GM18867 (cell line): ENCODE results near the gene NAPB.

ENCODE experiments used
- ATAC-seq: cut with Tn5 transposase; IDR thresholded peaks from one replicate; pipeline ENCODE4 v1.9.1; 2021; ENCODE audit warnings: mild to moderate bottlenecking, moderate library complexity; ENCODE audit not compliant: unreplicated experiment

Gene NAPB

DNA sequence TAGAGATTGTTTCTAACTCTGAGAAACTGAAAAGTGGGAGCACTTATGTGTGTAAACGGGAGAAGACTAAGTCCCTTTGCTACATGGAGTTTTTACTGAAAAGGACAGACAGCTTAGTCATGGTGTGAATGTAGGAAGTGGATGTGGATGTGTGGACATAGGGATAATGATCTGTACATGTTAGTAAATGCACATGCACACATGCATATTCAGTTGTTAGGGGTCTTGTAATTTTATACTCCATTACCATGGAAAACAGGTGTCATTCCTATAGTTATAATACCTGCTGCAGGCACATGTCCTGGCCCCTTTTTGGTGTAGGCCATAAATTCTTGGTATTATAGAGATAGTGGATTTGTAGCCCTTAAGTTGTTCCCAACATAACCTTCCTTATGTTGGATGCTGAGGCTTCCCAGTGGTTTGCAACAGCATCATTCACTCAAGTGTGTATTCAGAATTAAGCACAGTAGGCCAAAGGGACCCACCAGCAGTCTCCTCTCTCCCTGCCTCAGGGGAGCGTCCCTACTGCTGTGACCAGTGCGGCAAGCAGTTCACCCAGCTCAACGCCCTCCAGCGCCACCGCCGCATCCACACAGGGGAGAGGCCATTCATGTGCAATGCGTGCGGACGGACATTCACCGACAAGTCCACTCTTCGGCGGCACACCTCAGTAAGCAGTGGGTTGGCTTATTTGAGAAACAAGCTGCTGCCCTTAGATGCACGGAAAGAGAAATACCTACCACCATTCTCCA is 52.0 kb downstream of the NAPB start:
- no peak for ATAC-seq

DNA sequence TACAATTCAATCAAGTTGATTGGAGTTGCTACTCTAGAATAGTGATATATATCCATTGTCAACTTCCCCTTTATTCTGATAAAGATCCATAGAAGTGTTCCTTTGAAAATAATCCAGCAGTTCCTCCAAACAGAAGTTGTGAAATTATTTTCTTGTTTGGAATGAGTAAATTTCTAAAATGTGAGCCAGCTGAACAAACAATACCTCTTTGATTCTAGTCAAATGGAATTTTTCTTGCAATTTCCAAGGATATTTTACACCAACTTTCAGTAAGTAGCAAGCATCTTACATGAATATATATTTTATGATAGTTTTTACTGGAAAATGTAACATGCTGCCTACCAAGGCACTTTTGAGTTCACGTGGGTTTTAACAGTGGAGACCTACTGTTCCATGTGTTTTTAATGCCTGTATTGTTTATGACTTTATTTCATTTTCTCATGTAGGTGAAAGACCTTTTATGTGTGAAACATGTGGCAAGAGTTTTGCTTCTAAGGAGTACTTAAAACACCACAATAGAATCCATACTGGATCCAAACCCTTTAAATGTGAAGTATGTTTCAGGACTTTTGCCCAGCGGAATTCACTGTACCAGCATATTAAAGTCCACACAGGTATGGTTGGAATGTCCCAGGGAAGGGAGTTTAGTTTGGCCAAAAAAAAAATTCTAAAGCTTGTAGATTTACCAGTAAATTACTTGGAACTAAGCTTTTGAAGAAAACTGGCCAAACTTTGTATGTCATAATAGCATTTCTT is 52.8 kb downstream of the NAPB start:
- ATAC-seq: no peak

- no peak for ATAC-seq
Measured at GRCh38 chr20:23367770-23368169, 53.5 kb downstream of the NAPB start.

DNA sequence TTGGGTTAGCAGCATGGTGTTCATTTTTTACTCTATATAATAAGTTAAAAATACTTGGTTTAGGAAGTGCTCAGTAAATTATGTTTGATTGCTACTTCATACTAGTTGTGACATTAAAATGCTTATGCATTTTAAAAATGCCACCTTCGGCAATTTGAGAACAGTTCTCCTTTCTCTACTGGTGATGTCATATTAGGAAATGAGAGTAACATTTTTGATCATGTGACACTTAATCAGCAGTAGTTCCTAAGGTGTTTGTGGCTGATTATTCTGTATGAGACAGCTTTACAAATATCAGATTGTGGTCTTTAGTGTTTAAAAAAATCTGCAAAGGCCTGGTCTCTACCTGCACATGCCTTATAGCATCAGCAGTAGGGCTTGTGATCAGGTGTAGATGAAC is 54.9 kb downstream of the NAPB start:
- peak; percentile 17 for ATAC-seq

GRCh38 chr20:23365390-23366165 is 55.7 kb downstream of the NAPB start:
- no peak for ATAC-seq

DNA sequence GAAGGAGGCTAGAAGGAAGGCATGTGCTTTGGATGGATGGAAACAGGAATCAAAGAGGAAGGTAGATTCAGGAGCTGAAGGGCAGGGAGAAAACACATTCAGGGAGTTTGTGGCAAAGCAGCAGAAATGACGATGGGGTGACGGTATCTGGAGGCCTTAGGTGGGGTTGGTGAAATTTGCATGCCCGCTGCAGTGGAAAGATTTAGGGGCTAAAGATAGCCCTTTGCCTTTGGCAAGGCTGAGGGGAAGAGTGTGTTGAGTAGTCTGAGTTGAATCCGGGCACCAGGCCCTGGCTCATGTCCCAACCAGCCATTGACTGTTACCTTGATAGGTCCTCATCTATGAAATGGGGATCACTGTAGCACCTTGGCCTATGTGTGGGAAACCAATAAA is 58.0 kb downstream of the NAPB start:
- no peak for ATAC-seq

DNA sequence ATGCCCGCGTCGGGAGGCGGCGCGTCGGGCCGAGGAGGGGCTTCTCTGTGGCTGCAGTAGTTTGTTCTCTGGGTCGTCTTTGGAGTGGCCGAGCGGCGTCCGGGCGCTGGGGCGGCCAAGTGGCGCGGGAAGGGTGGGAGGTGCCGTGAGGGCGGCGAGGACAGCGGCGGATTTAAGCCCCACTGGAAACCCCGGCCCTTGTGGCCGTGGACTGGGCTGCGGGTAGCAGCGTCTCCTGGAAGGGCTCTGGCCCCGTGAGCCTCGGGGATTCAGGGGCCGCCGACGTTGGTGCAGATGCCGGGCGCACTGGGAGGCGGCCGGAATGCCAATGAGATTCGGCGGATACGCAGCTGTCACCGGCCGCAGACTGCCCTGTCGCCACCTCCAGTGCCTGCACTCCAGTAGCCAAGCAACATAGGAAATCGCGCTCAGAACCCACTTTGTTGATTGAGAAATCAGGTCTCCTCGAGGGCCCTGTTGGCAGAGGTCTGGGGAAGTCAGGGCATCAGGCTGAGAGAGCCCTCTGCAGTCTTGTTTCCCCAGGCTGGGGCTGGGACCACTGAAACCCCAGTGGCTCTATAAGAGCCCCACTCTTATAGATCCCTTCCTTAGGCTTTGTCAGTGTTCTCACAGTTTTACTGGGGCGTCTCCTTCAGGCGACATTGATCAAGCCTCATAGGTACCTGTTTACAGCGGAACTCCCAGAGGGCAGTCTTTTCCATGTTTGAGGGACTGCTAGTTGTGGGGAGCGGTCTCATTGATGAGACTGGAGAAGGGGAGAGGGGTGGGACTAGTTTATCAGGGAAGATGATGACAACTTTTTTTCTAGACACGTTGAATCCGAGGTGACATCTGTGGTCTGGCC is 58.7 kb downstream of the NAPB start:
- peak; percentile 22 for ATAC-seq

DNA sequence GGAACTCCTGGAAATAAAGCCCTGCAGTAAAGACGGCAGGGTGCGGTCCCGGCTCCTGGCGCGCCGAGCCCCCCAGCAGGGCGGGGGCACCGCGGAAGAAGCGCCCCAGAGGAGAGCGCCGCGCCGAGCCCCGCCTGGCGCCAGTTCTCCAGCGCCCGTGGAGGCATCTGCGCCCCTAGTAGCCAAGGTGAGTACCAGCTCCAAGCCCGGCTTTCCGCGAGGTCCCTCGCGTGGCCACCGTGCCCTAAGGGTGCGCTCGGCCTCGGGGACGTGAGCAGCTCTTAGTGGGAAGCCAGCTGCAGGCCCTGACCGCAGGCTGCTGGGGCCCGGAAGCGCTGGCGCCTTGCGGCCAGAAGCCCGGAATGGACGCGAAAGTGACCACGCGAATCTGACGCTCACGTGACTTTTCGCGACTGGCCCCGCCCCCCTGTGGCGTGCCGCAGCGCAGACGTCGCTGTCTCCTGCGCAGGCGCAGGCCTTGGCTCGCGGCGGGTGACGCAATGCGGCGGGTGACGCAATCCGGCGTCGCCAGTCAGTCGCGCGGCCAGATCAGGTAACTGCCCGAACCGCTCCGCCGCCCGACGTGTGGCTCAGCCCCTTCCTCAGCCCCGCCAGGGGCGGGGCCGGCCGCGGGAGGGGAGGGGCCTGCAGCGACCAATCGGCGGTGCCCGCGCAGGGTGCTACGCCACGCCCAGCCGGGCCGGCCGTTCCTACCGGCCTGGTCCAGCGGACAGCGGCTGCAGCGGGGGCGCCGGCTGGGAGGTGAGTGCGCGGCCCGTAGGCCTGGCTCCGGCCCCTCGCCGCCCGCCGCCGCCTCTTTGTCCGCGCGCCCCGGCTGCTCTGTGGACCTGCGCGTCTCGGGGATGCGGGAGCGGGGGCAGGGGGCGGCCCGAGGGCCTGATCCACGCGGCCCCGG is 59.6 kb downstream of the NAPB start, which contains the start of gene GZF1:
Gene GZF1 (plus strand): TSS at position 707 of the 916 bp plus-strand sequence. CDS start 2,202 bp downstream, outside the sequence.
- peak; percentile 69 for ATAC-seq

DNA sequence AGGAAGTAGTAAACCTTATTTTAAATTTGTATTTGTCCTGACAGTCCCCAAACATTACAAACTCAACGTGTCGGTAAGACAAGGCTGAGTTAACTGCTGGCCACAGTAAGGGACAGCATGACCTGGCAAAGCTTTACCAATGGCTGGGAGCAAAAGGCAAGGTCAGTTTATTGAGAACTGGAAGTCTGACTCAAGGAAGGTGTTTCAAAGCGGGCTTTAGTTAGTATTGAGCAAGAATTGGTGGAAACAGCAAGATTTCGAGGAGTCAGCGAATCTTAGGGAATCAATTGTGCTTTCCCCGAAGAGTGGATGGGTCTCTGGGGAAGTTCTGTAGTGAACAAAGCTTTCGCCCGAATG is 60.2 kb downstream of the NAPB start:
- ATAC-seq: no peak

DNA sequence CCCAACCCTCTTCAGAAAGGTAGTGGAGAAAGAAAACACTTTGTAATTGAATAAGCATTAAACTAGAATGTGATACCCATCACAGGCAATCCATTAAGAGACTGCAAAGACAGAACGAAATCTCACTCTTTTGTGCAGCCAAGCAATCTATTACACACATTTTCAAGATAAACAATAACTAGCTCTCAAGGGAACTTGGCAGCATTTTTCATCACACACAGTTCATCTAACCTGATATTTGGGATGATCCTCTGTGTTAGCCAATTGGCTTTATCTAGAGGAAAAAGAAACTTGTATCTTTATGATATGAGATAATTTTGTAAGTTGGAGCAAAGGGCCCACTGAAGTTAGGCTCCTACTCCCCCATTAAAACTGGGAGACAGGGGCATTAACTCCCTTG is 60.8 kb downstream of the NAPB start:
- ATAC-seq: no peak

GRCh38 chr20:23358923-23359593 is 62.2 kb downstream of the NAPB start:
- no peak for ATAC-seq

GRCh38 chr20:23358563-23358906 is 62.8 kb downstream of the NAPB start:
- ATAC-seq: no peak

GRCh38 chr20:23357767-23358562 is 63.3 kb downstream of the NAPB start:
- peak; percentile 75 for ATAC-seq

- ATAC-seq: no peak
Measured at GRCh38 chr20:23356203-23356602, 65.1 kb downstream of the NAPB start.

DNA sequence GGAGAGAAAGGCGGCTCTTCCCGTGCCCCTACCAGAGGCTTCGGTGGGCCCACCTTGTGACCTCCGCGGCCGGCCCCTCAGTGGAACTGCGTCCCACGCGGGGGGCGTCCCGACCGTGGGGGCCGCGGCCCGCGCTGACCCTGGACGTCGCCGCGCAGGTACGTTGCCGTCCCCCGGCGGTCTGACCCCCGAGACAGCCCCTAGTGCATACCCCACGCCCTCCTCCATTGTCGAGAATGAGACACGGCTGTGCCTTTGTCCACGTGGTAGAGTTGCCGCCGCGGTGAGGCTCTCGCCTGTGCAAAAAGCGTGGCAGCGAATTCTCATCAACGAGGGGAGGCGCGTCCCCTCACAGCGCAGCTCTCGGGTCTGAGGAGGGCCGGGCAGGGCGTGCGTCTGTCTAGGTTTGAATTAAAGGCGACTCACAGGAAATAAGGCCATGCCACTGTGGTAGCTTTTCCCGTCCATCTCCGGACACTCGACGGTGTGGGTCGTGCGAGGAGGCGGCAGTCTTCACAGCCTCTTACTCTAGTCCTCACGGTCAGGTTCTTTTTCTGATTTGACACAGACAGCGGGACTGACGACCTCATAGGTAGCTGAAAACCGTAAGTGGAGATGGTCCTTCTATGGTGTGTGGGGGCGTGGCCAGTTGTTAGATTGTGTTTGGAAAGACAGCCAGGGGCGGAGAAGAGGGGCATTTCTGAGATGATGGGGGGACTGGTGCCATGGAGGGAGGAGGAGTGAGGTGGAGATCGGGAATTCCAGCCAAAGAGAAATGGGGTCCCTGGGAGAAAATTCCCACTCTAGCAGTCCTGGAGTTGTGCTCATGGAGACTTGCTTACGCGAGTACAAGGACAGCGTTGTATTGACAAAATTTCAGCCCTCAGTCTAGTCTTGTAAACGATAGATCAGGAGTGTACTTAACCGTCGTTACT is 70.1 kb downstream of the NAPB start:
- peak; percentile 24 for ATAC-seq

DNA sequence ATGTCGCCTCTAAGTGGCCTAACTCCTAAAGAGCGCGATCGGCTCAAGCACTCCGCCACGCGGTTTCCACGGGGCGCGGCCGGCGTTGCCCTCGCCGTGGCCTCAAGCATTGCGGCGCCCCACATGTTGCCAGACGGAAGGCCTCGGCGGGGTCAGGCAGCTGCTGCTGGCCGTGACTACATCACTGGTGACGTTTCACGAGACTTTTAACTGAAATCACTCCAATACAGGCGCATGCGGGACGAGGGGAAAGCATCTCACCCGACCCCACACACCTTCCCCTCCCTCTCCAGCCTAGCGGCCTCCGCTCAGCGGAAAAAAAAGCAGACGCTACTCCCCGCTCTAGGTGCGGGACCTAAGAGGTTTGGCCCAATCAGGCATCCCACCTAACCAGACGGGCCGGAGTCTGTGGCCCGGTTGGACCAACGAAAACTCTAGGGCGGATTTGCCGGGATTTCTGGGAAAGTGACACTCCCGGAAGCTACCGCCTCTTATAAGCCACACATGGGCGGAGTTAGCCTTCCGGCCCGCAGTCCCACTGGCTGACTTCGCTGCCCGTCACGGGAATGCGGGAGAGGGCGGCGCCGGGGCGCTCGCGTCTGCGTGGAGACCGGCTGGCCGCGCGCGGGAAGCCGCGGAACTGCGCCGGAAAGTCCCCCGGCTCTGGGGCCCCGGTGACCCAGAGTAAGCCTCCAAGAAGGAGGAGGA is 70.9 kb downstream of the NAPB start, which contains the start of gene NXT1:
Gene NXT1 (plus strand): TSS at position 596 of the 708 bp plus-strand sequence. CDS start 3,251 bp downstream, outside the sequence.
- ATAC-seq: peak; percentile 84
